ENCODE measurements around the gene RASL10B.
A peak's percentile ranks its signal among the peaks of the same experiment; 100 is the strongest.

The RASL10B gene

GRCh38 chr17:35791681-35792350 lies 60.4 kb downstream of the RASL10B start:
- TF ChIP-seq CTCF (conservative IDR thresholded peaks at IDR 0.05; ENCODE audit: low read depth, low read length) = no peak
- DNase-seq (ENCODE audit: low read depth) = peak; percentile 65
- H3K4me3 ChIP-seq (ENCODE audit: low read depth, low read length) = no peak overlapping the region
